Parathyroid adenoma (tissue), 2 donors: ENCODE data around the gene ADGRL2.
"Not testable (repeated sequence)": the region's sequence is repeated elsewhere in the genome, so short reads cannot be mapped to it uniquely, and the experiment has no call there.

ENCODE experiments used
- H2AFZ ChIP-seq: fragments of 300-600 bp; sonication (generic); one replicate; pipeline ENCODE4 v1.7.0; 2017; ENCODE audit warnings: antibody characterized with exemption, mild to moderate bottlenecking
- H3K27ac ChIP-seq: fragments of 300-600 bp; sonication (generic); one replicate; pipeline ENCODE4 v1.7.0; 2017
- H3K27me3 ChIP-seq: fragments of 300-600 bp; sonication (generic); one replicate; pipeline ENCODE4 v1.7.0; 2017; ENCODE audit warnings: low read length; ENCODE audit not compliant: control insufficient read depth, insufficient read depth
- H3K36me3 ChIP-seq: fragments of 300-600 bp; sonication (generic); one replicate; pipeline ENCODE4 v1.7.0; 2017; ENCODE audit warnings: low read length; ENCODE audit not compliant: control insufficient read depth, insufficient read depth
- H3K4me1 ChIP-seq: fragments of 300-600 bp; sonication (generic); one replicate; pipeline ENCODE4 v1.7.0; 2017; ENCODE audit warnings: control low read depth
- H3K4me2 ChIP-seq: fragments of 300-600 bp; sonication (generic); one replicate; pipeline ENCODE4 v1.7.0; 2017; ENCODE audit warnings: low read length
- H3K4me3 ChIP-seq: fragments of 300-600 bp; sonication (generic); one replicate; pipeline ENCODE4 v1.7.0; 2017; ENCODE audit warnings: low read depth, low read length
- H3K79me2 ChIP-seq: fragments of 300-600 bp; sonication (generic); one replicate; pipeline ENCODE4 v1.7.0; 2017; ENCODE audit warnings: control low read depth
- H3K9ac ChIP-seq: fragments of 300-600 bp; sonication (generic); one replicate; pipeline ENCODE4 v1.7.0; 2017; ENCODE audit warnings: mild to moderate bottlenecking
- H3K9me3 ChIP-seq: fragments of 300-600 bp; sonication (generic); one replicate; pipeline ENCODE4 v1.7.0; 2017; ENCODE audit warnings: low read length; ENCODE audit not compliant: control insufficient read depth
- CTCF ChIP-seq: fragments of 300-600 bp; sonication (generic); IDR thresholded peaks from one replicate; pipeline ENCODE4 v1.7.0; 2017; ENCODE audit warnings: antibody characterized with exemption, mild to moderate bottlenecking
- donor health status: primary hyperparathyroidism.

Gene ADGRL2

GRCh38 chr1:81878538-81878937, 77.8 kb downstream of the ADGRL2 start:
- TF ChIP-seq CTCF = no peak
- H3K4me1 ChIP-seq = no peaks in the 10 kb centered on the region
- H3K4me3 ChIP-seq = no peak overlapping the region
- H2AFZ ChIP-seq = no peak overlapping the region
- no peaks in the 10 kb centered on the region for H3K27me3 ChIP-seq
- H3K27ac ChIP-seq = no peak overlapping the region
- no peak overlapping the region for H3K4me2 ChIP-seq
- H3K36me3 ChIP-seq = no peaks in the 10 kb centered on the region
- H3K9me3 ChIP-seq = no peaks in the 10 kb centered on the region
- no peak overlapping the region for H3K9ac ChIP-seq
- H3K79me2 ChIP-seq = no peaks in the 10 kb centered on the region

GRCh38 chr1:81880781-81881180, 80.0 kb downstream of the ADGRL2 start:
- Histone ChIP-seq H3K36me3 (no peaks in the 10 kb centered on the region), H2AFZ (no peak overlapping the region), H3K4me1 (no peaks in the 10 kb centered on the region), H3K9ac (no peak overlapping the region), H3K4me3 (no peak overlapping the region), H3K4me2 (no peak overlapping the region), H3K79me2 (no peaks in the 10 kb centered on the region), H3K9me3 (no peaks in the 10 kb centered on the region), H3K27me3 (no peaks in the 10 kb centered on the region), H3K27ac (no peak overlapping the region)
- TF ChIP-seq CTCF = no peak

- H3K9ac ChIP-seq = no peak overlapping the region
- H3K4me1 ChIP-seq = no peaks in the 10 kb centered on the region
- no peak for TF ChIP-seq CTCF
- no peaks in the 10 kb centered on the region for H3K9me3 ChIP-seq
- H3K36me3 ChIP-seq = no peaks in the 10 kb centered on the region
- H3K27me3 ChIP-seq = no peaks in the 10 kb centered on the region
- no peak overlapping the region for H2AFZ ChIP-seq
- H3K4me3 ChIP-seq = no peak overlapping the region
- H3K27ac ChIP-seq = no peak overlapping the region
- H3K79me2 ChIP-seq = no peaks in the 10 kb centered on the region
- no peak overlapping the region for H3K4me2 ChIP-seq
Observed at GRCh38 chr1:81885291-81885690, 84.6 kb downstream of the ADGRL2 start.

- not testable (repeated sequence) for H3K4me1 ChIP-seq, H3K27me3 ChIP-seq, H3K4me3 ChIP-seq, H3K9ac ChIP-seq, H3K27ac ChIP-seq, H3K4me2 ChIP-seq, H3K79me2 ChIP-seq, H2AFZ ChIP-seq, H3K9me3 ChIP-seq, H3K36me3 ChIP-seq
Observed at GRCh38 chr1:81886292-81886691, 85.6 kb downstream of the ADGRL2 start.

- Histone ChIP-seq H3K27me3 (no peaks in the 10 kb centered on the region), H3K27ac (no peak overlapping the region), H3K9me3 (no peaks in the 10 kb centered on the region), H3K4me3 (no peak overlapping the region), H3K79me2 (no peaks in the 10 kb centered on the region), H3K4me1 (no peaks in the 10 kb centered on the region), H3K4me2 (no peak overlapping the region), H2AFZ (no peak overlapping the region), H3K36me3 (no peaks in the 10 kb centered on the region), H3K9ac (no peak overlapping the region)
- no peak for TF ChIP-seq CTCF
Observed at GRCh38 chr1:81887421-81888144, 86.8 kb downstream of the ADGRL2 start.
